Left ventricle myocardium superior (tissue), 1 donor: ENCODE measurements around the gene CGB8. TPM values are rescaled to one million over a fixed set of nuclear protein-coding genes. Genes with fewer than 3 reads are reported as not detected.

Experiments used
- ATAC-seq: fragments of 200-7000 bp; cut with Tn5 transposase; one replicate; pipeline ENCODE4 v1.9.1; 2020; ENCODE audit warnings: mild to moderate bottlenecking, moderate library complexity
- DNase-seq: peaks from one replicate; pipeline ENCODE4 v3.0.0-alpha.2; 2020
- intact Hi-C: fragments of 100-400 bp; cut with micrococcal nuclease; formaldehyde crosslinking; loops from one replicate; pipeline ENCODE4 v1.11.0; 2022
- microRNA-seq: library from miRNA; unstranded; fragments of <30 nt; microRNA quantifications from one replicate; pipeline ENCODE4 v1.2.0, GENCODE V29; 2020; ENCODE audit warnings: borderline number of aligned reads
- total RNA-seq: library from RNA; stranded (reverse); fragmentation: NEBNext Ultra II Directional; extraction: Animal tissue kit (Norgen Biotek cat#: 25700); gene quantifications from one replicate; pipeline ENCODE4 v1.2.1, GENCODE V29; 2021
- donor health status: DM: no; HTN: yes; CAD: no; lungs with severe emphysema.

CGB8 gene
- total RNA-seq, 1 donor from 2014 or later, result not detected

DNA sequence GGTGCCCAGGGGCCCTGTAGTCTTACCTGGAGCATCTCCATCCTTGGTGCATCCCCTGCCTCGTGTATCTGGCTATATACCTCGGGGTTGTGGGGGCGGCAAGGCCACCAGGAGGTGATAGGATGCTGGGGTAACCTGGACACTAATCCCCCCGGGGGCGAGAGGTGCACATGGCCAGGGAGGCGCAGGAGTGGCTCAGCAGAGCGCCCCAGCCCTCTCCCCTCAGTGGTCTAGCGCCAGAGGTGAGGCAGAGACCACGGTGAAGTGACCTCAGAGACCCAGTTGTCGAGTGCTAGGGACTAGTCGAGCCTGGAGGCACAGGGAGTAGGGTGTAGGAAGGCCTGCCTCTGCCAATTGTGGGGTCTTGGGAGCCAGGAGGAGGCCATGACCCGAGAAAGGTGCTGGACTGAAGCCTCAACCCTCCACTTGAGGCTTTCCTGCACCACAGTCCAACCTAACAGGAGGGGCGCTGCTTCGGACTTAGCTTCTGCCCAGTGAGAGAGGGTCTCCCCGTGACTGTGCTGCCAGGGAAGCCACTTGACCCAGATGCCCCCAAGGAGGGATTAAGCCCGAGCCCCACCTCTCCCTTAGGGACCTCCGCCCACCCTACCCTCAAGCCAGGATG lies 31.8 kb downstream of the CGB8 start, which contains the start of gene LHB:
LHB (minus strand) TSS at position 51 of the 625 bp plus-strand sequence; CDS start at position 41, 10 bp downstream.
- intact Hi-C loops, result no loop called here
- no peak for DNase-seq

DNA sequence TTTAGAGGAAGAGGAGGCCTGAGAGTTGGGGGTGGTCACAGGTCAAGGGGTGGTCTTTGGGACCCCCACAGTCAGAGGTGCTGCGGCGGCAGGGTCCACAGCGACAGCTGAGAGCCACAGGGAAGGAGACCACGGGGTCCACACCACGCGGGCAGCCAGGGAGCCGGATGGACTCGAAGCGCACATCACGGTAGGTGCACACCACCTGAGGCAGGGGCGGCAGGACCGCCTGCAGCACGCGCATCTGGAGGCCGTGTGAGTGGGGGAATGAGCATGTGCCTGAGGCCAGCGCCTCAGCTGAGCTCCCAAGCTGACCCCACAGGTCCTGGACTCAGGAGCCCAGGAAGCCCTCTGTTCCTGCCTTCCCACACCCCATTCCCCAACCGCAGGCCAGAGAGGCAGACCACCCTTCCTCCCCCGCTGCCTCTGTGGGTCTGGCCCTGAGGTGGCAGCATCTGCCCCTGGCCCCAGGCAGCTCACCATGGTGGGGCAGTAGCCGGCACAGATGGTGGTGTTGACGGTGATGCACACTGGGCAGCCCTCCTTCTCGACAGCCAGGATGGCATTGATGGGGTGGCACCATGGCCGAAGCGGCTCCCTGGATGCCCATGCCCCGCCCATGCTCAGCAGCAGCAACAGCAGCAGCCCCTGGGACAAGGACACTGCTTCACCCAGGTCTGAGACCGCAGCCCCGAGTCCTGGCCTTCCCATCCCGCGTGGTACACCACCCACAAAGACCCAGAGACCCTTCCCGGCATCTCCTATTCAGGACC lies 32.7 kb downstream of the CGB8 start:
- no peak for ATAC-seq
- intact Hi-C loops, result no loop called here
- no peak for DNase-seq

More for the DNA sequence above, 31.8 kb downstream of the CGB8 start, which contains the start of gene LHB:
- ATAC-seq, result no peak

DNA sequence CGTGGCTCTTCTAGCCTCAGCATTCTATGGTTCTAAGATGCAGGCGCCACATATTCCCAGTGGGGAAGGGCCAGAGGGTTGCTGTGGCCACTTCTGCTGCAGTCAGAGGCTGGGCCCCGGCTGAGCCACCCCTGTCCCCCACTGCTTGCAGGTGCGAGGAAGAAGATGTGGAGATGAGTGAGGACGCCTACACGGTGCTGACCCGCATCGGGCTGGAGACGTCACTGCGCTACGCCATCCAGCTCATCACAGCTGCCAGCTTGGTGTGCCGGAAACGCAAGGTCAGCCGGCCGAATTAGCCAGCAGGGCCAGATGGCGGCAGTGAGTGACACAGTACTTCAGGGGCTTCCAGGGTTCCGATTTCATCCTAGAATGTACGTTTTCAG lies 34.0 kb downstream of the CGB8 start:
- ATAC-seq (no peak), DNase-seq (no peak)
- intact Hi-C loops, result no loop called here

DNA sequence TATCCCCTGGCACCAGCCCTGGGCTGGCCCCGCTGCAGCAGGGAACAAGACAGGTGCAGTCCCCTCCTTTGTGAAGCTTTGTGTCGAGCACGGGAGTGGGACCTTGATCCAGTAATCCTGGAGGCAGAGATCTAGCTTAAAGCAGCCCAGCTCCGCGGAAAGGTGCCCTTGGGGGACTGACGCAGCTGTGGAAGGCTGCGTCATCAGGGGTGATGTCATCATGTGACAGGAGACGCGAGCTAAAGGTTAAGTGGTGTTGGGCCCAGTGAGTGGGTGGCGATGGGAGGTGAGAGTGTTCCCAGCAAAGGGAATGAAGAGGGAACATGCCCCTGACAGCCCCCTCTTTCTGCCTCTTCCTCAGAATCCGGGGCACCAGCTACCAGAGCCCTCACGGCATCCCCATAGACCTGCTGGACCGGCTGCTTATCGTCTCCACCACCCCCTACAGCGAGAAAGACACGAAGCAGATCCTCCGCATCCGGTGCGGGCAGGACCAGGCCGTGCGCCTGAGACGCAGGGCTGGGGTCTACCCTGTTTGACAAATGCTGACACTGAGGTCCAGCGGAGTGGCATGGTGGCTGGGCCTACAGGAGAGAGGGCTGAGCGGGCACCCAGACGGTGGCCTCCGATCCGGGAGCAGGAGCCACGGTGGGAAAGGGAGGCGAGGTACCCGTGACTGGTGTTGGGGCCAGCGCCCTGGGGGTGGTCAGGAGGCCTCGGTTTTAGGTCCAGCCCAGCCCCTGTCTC lies 34.6 kb downstream of the CGB8 start:
- DNase-seq, result no peak
- ATAC-seq, result no peak
- intact Hi-C loops, result no loop called here

GRCh38 chr19:49011194-49011593 lies 37.7 kb downstream of the CGB8 start:
- intact Hi-C loops, result no loop called here
- no peak for ATAC-seq
- no peak for DNase-seq

DNA sequence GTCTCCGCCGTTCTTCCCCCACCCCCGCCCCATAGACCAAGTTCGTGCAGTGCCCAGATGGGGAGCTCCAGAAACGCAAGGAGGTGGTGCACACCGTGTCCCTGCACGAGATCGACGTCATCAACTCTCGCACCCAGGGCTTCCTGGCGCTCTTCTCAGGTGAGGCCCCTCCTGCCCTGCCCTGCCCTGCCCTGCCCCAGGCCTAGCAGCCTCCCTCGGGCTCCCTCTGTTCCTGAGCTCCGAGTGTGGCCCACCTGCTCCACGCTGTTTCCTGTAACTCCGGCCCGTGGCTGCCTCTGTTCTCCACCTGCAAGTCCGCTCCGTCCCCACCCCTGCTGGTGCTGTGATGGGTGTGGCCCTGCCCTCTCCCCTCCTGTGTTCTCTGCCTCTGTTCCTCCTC lies 38.5 kb downstream of the CGB8 start:
- ATAC-seq (no peak), DNase-seq (no peak)
- intact Hi-C loops, result no loop called here

DNA sequence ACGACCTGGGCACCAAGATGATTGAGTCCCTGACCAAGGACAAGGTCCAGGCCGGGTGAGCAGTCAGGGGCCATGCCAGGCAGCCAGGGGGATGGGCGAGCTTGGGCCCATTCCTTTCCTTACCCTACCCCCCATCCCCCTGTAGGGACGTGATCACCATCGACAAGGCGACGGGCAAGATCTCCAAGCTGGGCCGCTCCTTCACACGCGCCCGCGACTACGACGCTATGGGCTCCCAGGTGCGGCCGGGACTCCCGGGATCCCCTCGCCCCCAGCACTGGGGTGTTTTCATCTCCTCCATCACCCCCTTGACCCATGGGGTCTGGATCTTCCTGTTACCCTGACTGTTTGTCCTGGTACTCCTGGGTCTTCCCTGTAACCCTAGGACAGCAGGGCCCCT lies 39.1 kb downstream of the CGB8 start:
- intact Hi-C loops, result no loop called here
- ATAC-seq (no peak), DNase-seq (no peak)

GRCh38 chr19:49006905-49007304 lies 42.0 kb downstream of the CGB8 start:
- intact Hi-C loops, result no loop called here
- ATAC-seq, result no peak
- DNase-seq, result no peak

DNA sequence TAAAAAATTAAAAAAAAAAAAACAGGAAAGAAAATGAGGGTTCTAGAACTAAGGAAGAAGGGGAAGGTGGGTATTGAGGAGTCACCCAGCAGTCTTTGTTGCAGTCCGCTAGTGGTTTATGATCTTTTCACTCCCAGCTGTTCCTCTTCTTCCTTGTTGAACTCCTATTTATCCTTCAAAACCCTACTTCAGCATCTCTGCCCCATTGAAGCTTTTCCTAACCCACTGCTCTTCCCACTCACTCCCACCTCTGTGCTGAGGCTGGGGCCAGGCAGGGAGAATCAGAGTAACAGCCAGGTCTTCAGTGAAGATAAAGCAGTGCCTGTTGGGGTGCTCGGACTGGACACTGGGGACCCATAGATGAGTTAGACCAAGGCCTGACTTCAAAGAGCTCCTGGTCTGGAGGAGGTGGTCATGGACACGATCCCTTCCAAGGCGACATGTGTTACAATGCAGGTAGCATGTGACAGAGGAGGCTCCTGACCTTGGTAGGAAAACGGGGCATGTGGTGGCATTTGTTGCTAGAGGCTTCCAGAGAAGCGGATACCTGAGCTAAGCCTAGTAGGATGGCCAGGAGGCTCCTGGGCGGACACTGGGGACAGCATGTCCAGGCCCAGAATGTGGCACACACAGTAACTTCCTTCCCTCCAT lies 43.8 kb downstream of the CGB8 start:
- DNase-seq (no peak), ATAC-seq (no peak)
- intact Hi-C loops, result no loop called here

DNA sequence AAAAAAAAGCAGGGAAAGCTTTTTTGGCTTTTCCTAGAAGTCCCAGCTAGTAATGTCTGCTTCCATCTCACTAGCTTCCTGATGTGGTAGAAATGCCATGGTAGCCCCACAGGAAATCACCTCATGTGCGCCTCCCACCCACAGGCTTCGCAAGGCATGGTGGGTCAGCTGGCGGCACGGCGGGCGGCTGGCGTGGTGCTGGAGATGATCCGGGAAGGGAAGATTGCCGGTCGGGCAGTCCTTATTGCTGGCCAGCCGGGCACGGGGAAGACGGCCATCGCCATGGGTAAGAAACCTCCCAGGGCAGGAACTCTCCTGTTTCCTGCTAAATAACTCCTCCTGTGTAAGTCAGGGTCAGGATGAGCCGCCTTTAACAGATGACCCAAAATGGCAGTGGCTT lies 44.8 kb downstream of the CGB8 start:
- intact Hi-C loops, result no loop called here
- DNase-seq (no peak), ATAC-seq (no peak)

DNA sequence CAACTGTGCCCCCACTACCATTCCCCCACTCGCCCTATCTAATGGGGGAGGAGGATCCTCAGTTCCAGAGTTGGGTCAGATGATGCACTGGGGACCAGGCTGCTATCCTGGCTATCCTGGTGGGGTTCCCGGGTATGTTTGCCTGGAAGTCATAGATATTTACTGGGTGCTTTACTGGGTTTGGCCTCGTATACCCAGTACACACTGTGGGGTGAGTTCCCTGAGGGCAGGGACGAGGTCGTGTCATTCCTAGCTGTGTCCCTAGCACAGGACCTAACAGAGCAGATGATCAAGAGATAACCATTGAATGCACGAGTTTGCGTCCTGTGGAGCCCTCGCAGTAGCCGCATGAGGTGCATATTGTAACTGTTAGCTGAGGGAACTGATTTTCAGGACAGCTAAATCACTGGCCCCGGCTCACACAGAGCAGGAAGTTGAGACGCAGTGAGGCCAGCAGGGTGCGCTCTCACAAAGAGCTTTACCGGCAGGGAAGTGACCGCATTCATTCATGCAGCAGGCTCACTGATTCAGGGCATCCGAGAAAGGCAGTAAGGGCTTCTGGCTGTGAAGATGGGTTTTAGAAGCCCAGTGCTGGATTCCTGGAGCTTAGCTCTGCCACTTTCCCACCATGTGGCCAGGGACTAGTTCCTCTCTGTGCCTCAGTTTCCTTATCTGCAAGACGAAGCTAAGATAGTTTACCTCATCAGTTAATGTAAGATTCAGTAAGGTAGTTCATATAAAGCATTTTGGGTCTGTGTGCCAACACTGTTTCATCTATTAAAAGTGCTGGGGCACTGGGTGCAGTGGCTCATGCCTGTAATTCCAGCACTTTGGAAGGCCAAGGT lies 49.2 kb downstream of the CGB8 start:
- DNase-seq (peak; percentile 60), ATAC-seq (peak; percentile 42)
- intact Hi-C loops, result no loop called here

DNA sequence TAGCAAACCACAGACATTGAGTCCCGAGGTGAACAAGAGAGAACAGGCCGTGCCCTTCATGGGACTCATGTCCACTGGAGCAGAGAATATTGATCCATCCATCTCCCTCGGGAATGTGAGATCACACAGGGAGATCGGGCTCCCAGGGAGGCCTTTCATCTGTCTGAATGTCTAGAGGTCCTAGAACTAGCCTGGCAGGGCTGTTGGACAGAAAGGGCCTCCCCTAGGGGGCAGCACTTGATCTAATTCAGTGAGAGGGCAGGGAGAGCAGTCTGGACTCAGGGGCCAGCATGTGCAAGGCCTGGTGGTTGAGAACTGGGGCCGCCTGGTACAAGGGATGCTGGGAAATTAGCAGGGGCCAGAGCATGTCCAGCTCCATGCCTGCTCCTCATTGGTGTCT lies 50.9 kb downstream of the CGB8 start:
- intact Hi-C loops, result no loop called here
- no peak for ATAC-seq
- DNase-seq, result no peak

Small RNA genes within 50 kb of the gene (microRNA-seq; reads per million reads assigned to microRNA genes)
- gene MIR6798, result not detected

Other genes with a start within 250 kb of the CGB8 start
- 64.6 TPM for gene BCAT2, start 238.1 kb downstream of the CGB8 start, total RNA-seq
- gene HSD17B14, start 212.6 kb downstream of the CGB8 start, total RNA-seq, result 1.2 TPM
- 22.2 TPM for gene PLEKHA4, start 180.5 kb downstream of the CGB8 start, total RNA-seq
- 63.0 TPM for gene PPP1R15A, start 176.7 kb downstream of the CGB8 start, total RNA-seq
- gene TULP2, start 150.4 kb downstream of the CGB8 start, total RNA-seq, result not detected
- 265 TPM for gene NUCB1, start 148.8 kb downstream of the CGB8 start, total RNA-seq
- gene DHDH, start 115.4 kb downstream of the CGB8 start, total RNA-seq, result not detected
- gene BAX, start 94.2 kb downstream of the CGB8 start, total RNA-seq, result 22.0 TPM
- gene FTL, start 83.8 kb downstream of the CGB8 start, total RNA-seq, result 684 TPM
- 103 TPM for gene GYS1, start 55.8 kb downstream of the CGB8 start, total RNA-seq
- 44.4 TPM for gene RUVBL2, start 55.2 kb downstream of the CGB8 start, total RNA-seq
- gene LHB, start 32.0 kb downstream of the CGB8 start, total RNA-seq, result not detected
- gene CGB3, start 24.8 kb downstream of the CGB8 start, total RNA-seq, result not detected
- gene CGB2, start 17.2 kb downstream of the CGB8 start, total RNA-seq, result not detected
- not detected for gene CGB1, start 12.2 kb downstream of the CGB8 start, total RNA-seq
- gene CGB5, start 5.3 kb downstream of the CGB8 start, total RNA-seq, result not detected
- not detected for gene CGB7, start 8.6 kb upstream of the CGB8 start, total RNA-seq
- not detected for gene NTF4, start 15.7 kb upstream of the CGB8 start, total RNA-seq
- 0.42 TPM for gene KCNA7, start 23.6 kb upstream of the CGB8 start, total RNA-seq
- 139 TPM for gene SNRNP70, start 36.3 kb upstream of the CGB8 start, total RNA-seq
- gene LIN7B, start 65.3 kb upstream of the CGB8 start, total RNA-seq, result 19.8 TPM
- gene C19orf73, start 70.0 kb upstream of the CGB8 start, total RNA-seq, result 1.2 TPM
- gene PPFIA3, start 70.4 kb upstream of the CGB8 start, total RNA-seq, result 4.0 TPM
- 868 TPM for gene HRC, start 106.3 kb upstream of the CGB8 start, total RNA-seq
- 26.6 TPM for gene TRPM4, start 108.7 kb upstream of the CGB8 start, total RNA-seq